Adrenal gland (tissue), 12 donors: ENCODE data around the gene MAFF. TPM values are rescaled to one million over a fixed set of nuclear protein-coding genes. Genes with fewer than 3 reads are reported as not detected.
"Not testable (repeated sequence)": the region's sequence is repeated elsewhere in the genome, so short reads cannot be mapped to it uniquely, and the experiment has no call there.

Experiments used
- DNase-seq, 7 donors: peaks; one replicate each; pipeline ENCODE4 v3.0.0-alpha.2; 2019 to 2020
- H3K27ac ChIP-seq, 5 donors: fragments of 200-600 bp; sonication (generic) in 4 of 5; 1 replicate in 3 of 5; 2 replicates in 2 of 5; pipeline versions ENCODE4 v1.5.1 to v1.8.0; 2016 to 2020; ENCODE audit warnings: mild to moderate bottlenecking in 1 of 5
- H3K27me3 ChIP-seq: fragments of 200-600 bp; 2 replicates; pipeline ENCODE4 v1.8.0; 2021
- H3K36me3 ChIP-seq, 2 donors: fragments of 200-600 bp; replicated peaks in 1 of 2; 1 replicate in 1 of 2; 2 replicates in 1 of 2; pipeline versions ENCODE4 v1.5.1 to v1.8.0; 2018 to 2022
- H3K4me1 ChIP-seq, 2 donors: fragments of 200-600 bp; replicated peaks in 1 of 2; 1 replicate in 1 of 2; 2 replicates in 1 of 2; pipeline versions ENCODE4 v1.5.1 to v1.8.0; 2018 to 2021
- H3K4me3 ChIP-seq, 4 donors: fragments of 200-600 bp; sonication (generic) in 3 of 4; one replicate each; pipeline ENCODE4 v1.5.1; 2016 to 2018
- H3K9me3 ChIP-seq, 3 donors: fragments of 200-600 bp; sonication (generic) in 1 of 3; replicated peaks in 1 of 3; 1 replicate in 2 of 3; 2 replicates in 1 of 3; pipeline versions ENCODE4 v1.5.1 to v1.8.0; 2016 to 2021
- POLR2A ChIP-seq, 2 donors: fragments of 450-650 bp; IDR thresholded peaks; one replicate each; pipeline ENCODE4 v1.6.1; 2017; ENCODE audit warnings: antibody characterized with exemption in 2 of 2, mild to moderate bottlenecking in 2 of 2, moderate library complexity in 1 of 2
- WGBS, 4 donors: extraction: QIAGEN DNeasy Blood & Tissue Kit in 2 of 4; methylation state at CpG; one replicate each; pipeline versions ENCODE4 v1.1.5 to v1.1.7; 2013 to 2017; 5-methylcytosine and 5-hydroxymethylcytosine counted together
- intact Hi-C, 2 donors: fragments of 100-400 bp; cut with DNase I; formaldehyde crosslinking; loops; one replicate each; pipeline versions ENCODE4 v1.14.1 to v1.15.0; 2022 to 2023
- polyA plus RNA-seq, 3 donors: library from polyadenylated mRNA; stranded (reverse); fragments of 200-250 nt in 2 of 3; fragments of 350-450 nt in 1 of 3; fragmentation: Illumina TruSeq in 1 of 3; extraction: RNeasy Lipid Tissue Mini Kit (QIAGEN cat#74804) in 1 of 3; gene quantifications; one replicate each; pipeline ENCODE4 v1.2.3, GENCODE V29; 2013 to 2014
- total RNA-seq, 9 donors: library from RNA; depleted of rRNA in 4 of 9; stranded (reverse); fragments of >200 nt in 4 of 9; fragments of 120-200 nt in 1 of 9; fragmentation: NEBNext Ultra II Directional in 1 of 9; extraction: Animal tissue kit (Norgen Biotek cat#: 25700) in 1 of 9; gene quantifications; one replicate each; pipeline versions ENCODE4 v1.1.0 to v1.2.4, GENCODE V29; 2013 to 2023
- TF ChIP-seq, protein P1 (sequence below), 6 experiments: fragments of 450-650 bp in 4 of 6; fragments of 200-600 bp in 2 of 6; sonication (generic) in 1 of 6; IDR thresholded peaks; 1 replicate in 5 of 6; 2 replicates in 1 of 6; pipeline versions ENCODE4 v1.5.1 to v1.8.0; 2016 to 2021; ENCODE audit warnings: antibody characterized with exemption in 6 of 6, mild to moderate bottlenecking in 2 of 6, moderate library complexity in 1 of 6
- donor health status: healthy with polysubstance abuse.
- donor health status: Bipolar disorder and iron deficiency.
- donor health status: DM: yes; HTN: yes; CAD: no.
- donor health status: DM: no; HTN: no; CAD: no.
- donor health status: DM: no; HTN: no; CAD: no.
- donor health status: DM: yes; HTN: yes; CAD: no.

MAFF gene
- total and polyA plus RNA-seq, 12 donors, result 1.9 to 23.4 (median 13.9) TPM

DNA sequence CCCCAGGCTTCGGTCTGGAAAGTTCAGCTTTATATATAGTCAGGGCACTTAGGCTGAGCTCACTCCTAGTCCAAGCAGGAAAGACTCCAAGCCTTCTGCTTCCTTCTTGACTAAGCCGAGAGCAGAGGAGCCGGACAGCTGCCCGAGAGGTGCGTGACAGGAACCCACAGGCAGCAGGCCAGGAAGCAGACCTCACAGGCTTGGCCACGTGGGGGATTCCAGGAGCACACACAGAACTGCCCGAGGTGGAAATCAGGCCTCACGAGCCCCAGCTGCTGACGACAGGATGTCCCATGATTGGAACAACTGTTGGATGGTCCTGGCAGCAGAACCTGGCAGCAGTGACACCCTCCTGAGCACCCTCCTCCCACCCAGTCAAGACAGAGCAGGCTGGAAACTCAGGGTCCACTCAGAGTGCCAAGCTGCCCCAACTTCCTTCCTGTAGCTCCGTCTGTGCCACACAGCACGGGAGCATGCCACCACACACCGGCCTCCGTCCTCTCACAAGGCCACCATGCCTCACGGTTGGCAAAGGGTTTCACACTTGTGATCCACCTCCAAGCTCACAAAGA lies 25.5 kb upstream of the MAFF start:
- Histone ChIP-seq H3K27ac (peak overlapping the region in 3 of 5 donors; percentile 3 to 89 (median 80)), H3K4me3 (no peak overlapping the region), H3K27me3 (no peaks in the 10 kb centered on the region), H3K9me3 (no peaks in the 10 kb centered on the region), H3K36me3 (no peaks in the 10 kb centered on the region), H3K4me1 (peaks cover 22 to 37% of the 10 kb centered on the region in 2 donors)
- DNase-seq, result peak; percentile 68 to 92 (median 74)
- intact Hi-C loops, result no loop called here
- 40 to 66% (median 47%) methylated on average over 12 to 14 of the region's 14 CpGs for WGBS, 4 donors
- TF ChIP-seq POLR2A (IDR thresholded peaks at IDR 0.05), result no peak
- TF ChIP-seq, protein P1, sequence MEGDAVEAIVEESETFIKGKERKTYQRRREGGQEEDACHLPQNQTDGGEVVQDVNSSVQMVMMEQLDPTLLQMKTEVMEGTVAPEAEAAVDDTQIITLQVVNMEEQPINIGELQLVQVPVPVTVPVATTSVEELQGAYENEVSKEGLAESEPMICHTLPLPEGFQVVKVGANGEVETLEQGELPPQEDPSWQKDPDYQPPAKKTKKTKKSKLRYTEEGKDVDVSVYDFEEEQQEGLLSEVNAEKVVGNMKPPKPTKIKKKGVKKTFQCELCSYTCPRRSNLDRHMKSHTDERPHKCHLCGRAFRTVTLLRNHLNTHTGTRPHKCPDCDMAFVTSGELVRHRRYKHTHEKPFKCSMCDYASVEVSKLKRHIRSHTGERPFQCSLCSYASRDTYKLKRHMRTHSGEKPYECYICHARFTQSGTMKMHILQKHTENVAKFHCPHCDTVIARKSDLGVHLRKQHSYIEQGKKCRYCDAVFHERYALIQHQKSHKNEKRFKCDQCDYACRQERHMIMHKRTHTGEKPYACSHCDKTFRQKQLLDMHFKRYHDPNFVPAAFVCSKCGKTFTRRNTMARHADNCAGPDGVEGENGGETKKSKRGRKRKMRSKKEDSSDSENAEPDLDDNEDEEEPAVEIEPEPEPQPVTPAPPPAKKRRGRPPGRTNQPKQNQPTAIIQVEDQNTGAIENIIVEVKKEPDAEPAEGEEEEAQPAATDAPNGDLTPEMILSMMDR (IDR thresholded peaks at IDR 0.05), result no peak

DNA sequence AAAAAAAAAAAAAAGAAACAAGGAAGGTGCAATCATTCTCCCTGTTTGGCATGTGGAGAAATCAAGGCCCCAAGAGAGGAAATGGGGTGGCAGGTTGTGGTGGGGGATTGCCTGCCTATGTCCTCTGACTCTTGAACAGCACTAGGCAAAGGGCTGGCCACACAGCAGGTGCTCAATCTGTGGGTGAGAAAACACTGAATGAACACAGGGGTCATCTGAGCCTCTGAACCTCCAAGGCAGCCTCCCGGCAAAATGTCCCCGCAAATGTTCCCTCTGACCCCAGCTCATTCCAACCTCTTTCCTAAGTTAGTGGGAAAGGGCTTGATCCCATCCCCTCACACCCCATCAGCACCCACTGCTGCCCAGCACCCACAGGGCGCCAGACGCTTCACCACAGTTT lies 24.8 kb upstream of the MAFF start:
- no peaks in the 10 kb centered on the region for H3K27me3 ChIP-seq
- peak overlapping the region in 3 of 5 donors; percentile 14 to 93 (median 89) for H3K27ac ChIP-seq
- peak in 2 of 7 donors; percentile 13 to 16 for DNase-seq
- peaks cover 23 to 37% of the 10 kb centered on the region in 2 donors for H3K4me1 ChIP-seq
- TF ChIP-seq, protein P1 (IDR thresholded peaks at IDR 0.05), result no peak
- TF ChIP-seq POLR2A (IDR thresholded peaks at IDR 0.05), result no peak
- intact Hi-C loops, result no loop called here
- H3K4me3 ChIP-seq, result no peak overlapping the region
- no peaks in the 10 kb centered on the region for H3K9me3 ChIP-seq
- H3K36me3 ChIP-seq, result no peaks in the 10 kb centered on the region
- WGBS, 4 donors, result 95 to 98% (median 97%) methylated on average over 3 to 4 of the region's 4 CpGs

DNA sequence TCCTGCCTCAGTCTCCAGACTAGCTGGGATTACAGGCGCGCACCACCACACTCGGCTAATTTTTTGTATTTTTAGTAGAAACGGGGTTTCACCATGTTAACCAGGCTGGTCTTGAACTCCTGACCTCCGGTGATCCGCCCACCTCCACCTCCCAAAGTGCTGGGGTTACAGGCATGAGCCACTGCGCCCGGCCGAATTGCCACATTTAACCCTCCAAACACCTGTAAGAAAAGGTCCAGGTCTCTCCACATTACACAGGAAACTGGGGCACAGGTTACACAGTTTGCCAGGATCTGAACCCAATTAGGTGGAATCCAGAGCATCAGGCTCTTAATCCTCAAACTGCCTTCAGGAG lies 24.2 kb upstream of the MAFF start:
- WGBS, 4 donors, result 64 to 83% (median 69%) methylated on average over 9 of the region's 9 CpGs
- H3K4me3 ChIP-seq, H3K36me3 ChIP-seq, intact Hi-C loops, H3K9me3 ChIP-seq, DNase-seq, H3K27me3 ChIP-seq: not testable (repeated sequence)
- Histone ChIP-seq H3K27ac (peak overlapping the region in 4 of 5 donors; percentile 57 to 93 (median 91)), H3K4me1 (peaks cover 24 to 34% of the 10 kb centered on the region in 2 donors)

DNA sequence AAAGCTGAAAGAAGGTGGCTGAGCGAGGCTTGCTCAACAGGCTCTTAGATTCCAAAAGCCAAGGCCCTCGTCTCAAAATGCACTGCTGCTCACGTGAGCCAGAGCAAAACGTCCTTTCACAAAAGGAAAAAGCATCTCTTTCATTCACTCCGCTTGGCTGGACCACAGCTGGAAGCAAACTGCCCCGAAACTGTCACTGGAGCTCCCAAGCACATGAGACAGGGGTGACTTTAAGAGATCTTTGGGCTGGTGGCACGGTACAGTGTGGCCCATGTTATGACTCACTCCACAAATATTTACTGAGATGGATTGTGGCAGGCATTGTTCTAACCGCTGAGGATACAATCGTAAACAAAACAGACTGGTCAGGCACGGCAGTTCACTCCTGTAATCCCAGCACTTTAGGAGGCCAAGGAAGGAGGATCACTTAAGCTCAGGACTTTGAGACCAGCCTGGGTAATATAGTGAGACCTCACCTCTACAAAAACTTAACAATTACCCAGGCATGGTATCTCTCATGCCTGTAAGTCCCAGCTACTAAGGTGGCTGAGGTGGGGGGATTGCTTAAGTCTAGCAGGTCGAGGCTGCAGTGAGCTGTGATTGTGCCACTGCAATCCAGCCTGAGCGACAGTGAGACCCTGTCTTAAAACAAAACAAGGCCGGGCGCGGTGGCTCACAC lies 23.7 kb upstream of the MAFF start:
- H3K27me3 ChIP-seq, result no peaks in the 10 kb centered on the region
- no peak overlapping the region for H3K4me3 ChIP-seq
- H3K36me3 ChIP-seq, result no peaks in the 10 kb centered on the region
- H3K9me3 ChIP-seq, result no peaks in the 10 kb centered on the region
- DNase-seq, result peak; percentile 60 to 91 (median 82)
- intact Hi-C loops, result no loop called here
- peak overlapping the region; percentile 8 to 93 (median 89) for H3K27ac ChIP-seq
- TF ChIP-seq POLR2A (IDR thresholded peaks at IDR 0.05), result peak in 1 of 2 donors; percentile 69
- TF ChIP-seq, protein P1 (IDR thresholded peaks at IDR 0.05), result no peak
- 42 to 60% (median 46%) methylated on average over 14 to 15 of the region's 15 CpGs for WGBS, 4 donors
- H3K4me1 ChIP-seq, result peaks cover 24 to 29% of the 10 kb centered on the region in 2 donors

DNA sequence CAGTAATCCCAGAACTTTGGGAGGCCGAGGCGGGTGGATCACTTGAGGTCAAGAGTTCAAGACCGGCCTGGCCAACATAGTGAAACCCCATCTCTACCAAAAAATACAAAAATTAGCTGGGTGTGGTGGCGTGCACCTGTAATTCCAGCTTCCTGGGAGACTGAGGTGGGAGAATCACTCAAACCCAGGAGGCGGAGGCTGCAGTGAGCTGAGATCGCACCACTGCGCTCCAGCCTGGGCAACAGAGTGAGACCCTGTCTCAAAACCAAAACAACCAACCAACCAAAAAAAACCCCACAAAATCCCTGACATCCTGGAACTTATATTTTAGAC lies 23.2 kb upstream of the MAFF start:
- Histone ChIP-seq H3K27ac (peak overlapping the region; percentile 8 to 93 (median 89)), H3K4me1 (peaks cover 24 to 29% of the 10 kb centered on the region in 2 donors)
- H3K27me3 ChIP-seq, H3K36me3 ChIP-seq, H3K4me3 ChIP-seq, intact Hi-C loops, H3K9me3 ChIP-seq, DNase-seq: not testable (repeated sequence)
- WGBS, 4 donors, result 92 to 98% (median 95%) methylated on average over 7 of the region's 7 CpGs
